Trophoblast cell (in vitro differentiated cells and primary cell): ENCODE measurements around the gene NCOA5.

Experiments
- DNase-seq, 2 donors: peaks; one replicate each; pipeline ENCODE4 v3.0.0-alpha.2; 2016
- H2AFZ ChIP-seq: 2 replicates; pipeline ENCODE4 v1.6.1; 2013; ENCODE audit warnings: low read length, moderate library complexity, mild to moderate bottlenecking; ENCODE audit not compliant: insufficient read depth, poor library complexity
- H2AK5ac ChIP-seq: 2 replicates; pipeline ENCODE4 v1.6.1; 2013; ENCODE audit warnings: mild to moderate bottlenecking, low read length
- H2BK120ac ChIP-seq: 2 replicates; pipeline ENCODE4 v1.6.1; 2013; ENCODE audit warnings: low read length, mild to moderate bottlenecking, moderate library complexity; ENCODE audit not compliant: insufficient read depth, poor library complexity
- H2BK12ac ChIP-seq: 2 replicates; pipeline ENCODE4 v1.6.1; 2013; ENCODE audit warnings: mild to moderate bottlenecking, low read length, moderate library complexity
- H2BK5ac ChIP-seq: 2 replicates; pipeline ENCODE4 v1.6.1; 2013; ENCODE audit warnings: low read length, low read depth, moderate library complexity, mild to moderate bottlenecking; ENCODE audit not compliant: poor library complexity
- H3K14ac ChIP-seq: 2 replicates; pipeline ENCODE4 v1.6.1; 2013; ENCODE audit warnings: mild to moderate bottlenecking, low read length
- H3K18ac ChIP-seq: 2 replicates; pipeline ENCODE4 v1.6.1; 2013; ENCODE audit warnings: mild to moderate bottlenecking, low read length
- H3K23ac ChIP-seq: 2 replicates; pipeline ENCODE4 v1.6.1; 2013; ENCODE audit warnings: low read length
- H3K27ac ChIP-seq: 2 replicates; pipeline ENCODE4 v1.5.1; 2013; ENCODE audit warnings: low read depth, mild to moderate bottlenecking, inconsistent platforms, low read length, moderate library complexity
- H3K27me3 ChIP-seq: 2 replicates; pipeline ENCODE4 v1.6.1; 2013; ENCODE audit warnings: inconsistent platforms, mild to moderate bottlenecking, low read length, moderate library complexity; ENCODE audit not compliant: insufficient read depth
- H3K36me3 ChIP-seq, 2 experiments: 1 replicate in 1 of 2; 2 replicates in 1 of 2; pipeline ENCODE4 v1.6.1; 2013; ENCODE audit warnings: low read length in 2 of 2, mild to moderate bottlenecking in 2 of 2, moderate library complexity in 1 of 2; ENCODE audit not compliant: insufficient read depth in 2 of 2, control insufficient read depth in 1 of 2
- H3K4ac ChIP-seq: 2 replicates; pipeline ENCODE4 v1.6.1; 2013; ENCODE audit warnings: low read depth, mild to moderate bottlenecking, low read length, moderate library complexity
- H3K4me1 ChIP-seq, 2 experiments: 1 replicate in 1 of 2; 2 replicates in 1 of 2; pipeline ENCODE4 v1.6.1; 2013; ENCODE audit warnings: low read length in 2 of 2, mild to moderate bottlenecking in 2 of 2, moderate library complexity in 1 of 2; ENCODE audit not compliant: insufficient read depth in 2 of 2, control insufficient read depth in 1 of 2
- H3K4me2 ChIP-seq: 2 replicates; pipeline ENCODE4 v1.6.1; 2013; ENCODE audit warnings: inconsistent platforms, mild to moderate bottlenecking, low read length, moderate library complexity
- H3K4me3 ChIP-seq: 2 replicates; pipeline ENCODE4 v1.5.1; 2013; ENCODE audit warnings: mild to moderate bottlenecking, low read depth, low read length, inconsistent platforms
- H3K79me1 ChIP-seq: one replicate; pipeline ENCODE4 v1.6.1; 2013; ENCODE audit warnings: low read length
- H3K79me2 ChIP-seq: 2 replicates; pipeline ENCODE4 v1.6.1; 2013; ENCODE audit warnings: low read length, mild to moderate bottlenecking; ENCODE audit not compliant: control insufficient read depth, insufficient read depth, poor library complexity
- H3K9ac ChIP-seq: 2 replicates; pipeline ENCODE4 v1.6.1; 2013; ENCODE audit warnings: mild to moderate bottlenecking, low read length
- H3K9me3 ChIP-seq: 2 replicates; pipeline ENCODE4 v1.6.1; 2013; ENCODE audit warnings: low read depth, mild to moderate bottlenecking, control low read depth, inconsistent platforms, low read length; ENCODE audit not compliant: insufficient read depth
- H4K12ac ChIP-seq: 2 replicates; pipeline ENCODE4 v1.6.1; 2013; ENCODE audit warnings: low read depth, mild to moderate bottlenecking, low read length, moderate library complexity
- H4K8ac ChIP-seq: 2 replicates; pipeline ENCODE4 v1.6.1; 2013; ENCODE audit warnings: low read depth, mild to moderate bottlenecking, low read length, moderate library complexity
- H4K91ac ChIP-seq: one replicate; pipeline ENCODE4 v1.6.1; 2013; ENCODE audit warnings: low read depth, mild to moderate bottlenecking, low read length, moderate library complexity
- WGBS: extraction: QIAGEN DNeasy Blood & Tissue Kit; methylation state at CpG from one replicate; pipeline ENCODE4 v1.1.7; 2013; ENCODE audit warnings: missing lambda C conversion rate; ENCODE audit not compliant: insufficient read length, insufficient coverage; ENCODE audit errors: extremely low coverage; 5-methylcytosine and 5-hydroxymethylcytosine counted together

The NCOA5 gene

DNA sequence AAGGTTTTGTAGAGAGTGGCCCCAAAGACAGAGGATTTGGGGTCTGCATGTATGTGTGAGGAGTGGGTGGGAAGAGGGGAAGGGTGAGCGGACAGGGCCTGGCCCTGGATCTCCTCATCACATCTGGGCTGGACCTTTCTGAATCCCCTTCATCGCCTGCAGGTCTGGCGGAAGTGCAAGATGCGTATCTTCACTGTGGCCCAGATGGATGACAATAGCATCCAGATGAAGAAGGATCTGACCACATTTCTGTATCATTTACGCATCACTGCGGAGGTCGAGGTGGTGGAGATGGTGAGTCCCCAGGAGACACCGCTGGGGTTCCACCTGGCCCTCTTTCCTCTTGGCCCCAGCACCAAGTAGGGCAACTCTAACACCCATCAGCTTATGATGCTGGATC lies 36.3 kb downstream of the NCOA5 start:
- H3K9me3 ChIP-seq: peaks cover 2% of the 10 kb centered on the region
- H2BK120ac ChIP-seq: no peak overlapping the region
- no peak overlapping the region for H3K4me2 ChIP-seq
- no peak for DNase-seq
- no peak overlapping the region for H2AK5ac ChIP-seq
- H3K4ac ChIP-seq: no peak overlapping the region
- no peak overlapping the region for H3K27ac ChIP-seq
- H3K9ac ChIP-seq: no peak overlapping the region
- no peak overlapping the region for H3K18ac ChIP-seq
- no peak overlapping the region for H3K23ac ChIP-seq
- H2AFZ ChIP-seq: no peak overlapping the region
- H3K4me3 ChIP-seq: no peak overlapping the region
- no peak overlapping the region for H4K12ac ChIP-seq
- H2BK5ac ChIP-seq: no peak overlapping the region
- peaks cover 1 to 11% of the 10 kb centered on the region in 2 experiments for H3K4me1 ChIP-seq
- WGBS: no CpG with 5 or more reads among the region's 8 CpGs
- H3K27me3 ChIP-seq: peaks cover 16% of the 10 kb centered on the region
- H3K79me2 ChIP-seq: no peaks in the 10 kb centered on the region
- H3K36me3 ChIP-seq: no peaks in the 10 kb centered on the region
- H4K8ac ChIP-seq: no peak overlapping the region
- H2BK12ac ChIP-seq: no peak overlapping the region
- no peaks in the 10 kb centered on the region for H3K79me1 ChIP-seq
- H3K14ac ChIP-seq: no peak overlapping the region
- H4K91ac ChIP-seq: no peak overlapping the region

DNA sequence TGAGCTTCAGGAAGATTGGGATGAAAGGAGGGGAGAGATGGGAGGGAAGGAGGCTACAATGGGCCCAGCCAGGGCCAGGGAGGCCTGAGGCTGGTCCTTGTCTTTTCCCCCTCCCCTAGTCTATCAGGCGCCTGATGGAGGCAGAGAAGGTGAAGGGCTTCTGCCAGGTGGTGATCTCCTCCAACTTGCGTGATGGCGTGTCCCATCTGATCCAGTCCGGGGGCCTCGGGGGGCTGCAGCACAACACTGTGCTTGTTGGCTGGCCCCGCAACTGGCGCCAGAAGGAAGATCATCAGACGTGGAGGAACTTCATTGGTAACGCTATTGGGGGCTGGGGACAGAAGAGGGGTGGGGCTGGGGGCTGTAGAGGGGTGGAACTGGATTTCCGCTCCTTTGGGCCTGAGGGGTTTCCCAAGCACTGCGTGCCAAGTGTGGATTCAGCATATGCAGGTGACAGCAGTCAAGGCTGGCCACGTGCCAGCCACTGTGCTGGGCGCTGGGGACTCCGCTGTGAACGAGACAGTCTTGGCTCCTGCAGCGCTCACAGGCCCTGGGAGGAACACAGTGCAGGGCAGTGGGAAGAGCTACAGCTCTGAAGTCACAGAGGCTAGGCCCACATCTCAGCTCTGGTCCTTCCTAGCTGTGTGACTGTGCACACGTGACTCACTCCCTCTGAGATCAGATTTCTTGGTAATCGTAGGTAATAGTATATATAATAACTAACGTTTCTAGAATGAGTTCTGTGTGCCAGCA lies 38.0 kb downstream of the NCOA5 start:
- H3K27ac ChIP-seq: no peak overlapping the region
- H3K14ac ChIP-seq: no peak overlapping the region
- no CpG with 5 or more reads among the region's 19 CpGs for WGBS
- H3K9ac ChIP-seq: no peak overlapping the region
- no peak overlapping the region for H3K18ac ChIP-seq
- H3K4me1 ChIP-seq: no peaks in the 10 kb centered on the region
- H3K4me3 ChIP-seq: no peak overlapping the region
- H4K8ac ChIP-seq: no peak overlapping the region
- H2BK120ac ChIP-seq: no peak overlapping the region
- no peaks in the 10 kb centered on the region for H3K36me3 ChIP-seq
- H2BK5ac ChIP-seq: no peak overlapping the region
- no peak overlapping the region for H3K23ac ChIP-seq
- no peak overlapping the region for H2AFZ ChIP-seq
- H4K12ac ChIP-seq: no peak overlapping the region
- peaks cover 2% of the 10 kb centered on the region for H3K9me3 ChIP-seq
- H3K4me2 ChIP-seq: no peak overlapping the region
- no peak overlapping the region for H2BK12ac ChIP-seq
- DNase-seq: no peak
- no peak overlapping the region for H4K91ac ChIP-seq
- H3K27me3 ChIP-seq: peaks cover 4% of the 10 kb centered on the region
- no peaks in the 10 kb centered on the region for H3K79me2 ChIP-seq
- H2AK5ac ChIP-seq: no peak overlapping the region
- H3K79me1 ChIP-seq: no peaks in the 10 kb centered on the region
- no peak overlapping the region for H3K4ac ChIP-seq

GRCh38 chr20:46050885-46051284 lies 38.9 kb downstream of the NCOA5 start:
- Histone ChIP-seq H3K27me3 (no peaks in the 10 kb centered on the region), H3K18ac (no peak overlapping the region), H3K27ac (no peak overlapping the region)

DNA sequence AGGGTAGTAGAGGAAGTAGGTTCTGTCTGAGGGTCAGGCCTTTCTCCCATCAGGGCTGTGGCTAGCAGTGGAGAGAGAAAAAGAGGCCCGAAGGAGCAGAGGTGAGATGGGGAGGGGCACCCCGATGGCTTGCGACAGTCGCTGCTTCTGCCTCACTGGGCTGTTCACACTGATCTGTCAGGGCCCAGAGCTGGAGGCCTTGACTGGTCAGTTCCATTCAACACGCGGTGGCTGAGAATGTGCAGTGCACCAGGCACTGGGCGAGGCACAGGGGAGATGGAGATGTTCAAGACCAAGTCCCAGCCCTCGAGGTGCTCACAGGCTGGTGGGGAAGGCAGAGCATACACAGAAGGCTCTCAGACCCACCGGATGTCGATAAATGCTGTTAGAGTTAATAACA lies 39.3 kb downstream of the NCOA5 start:
- no peak for DNase-seq

More at GRCh38 chr20:46050885-46051284, 38.9 kb downstream of the NCOA5 start:
- no peak overlapping the region for H2AK5ac ChIP-seq
- H3K4me1 ChIP-seq: no peaks in the 10 kb centered on the region
- no peak overlapping the region for H4K12ac ChIP-seq
- H2BK5ac ChIP-seq: no peak overlapping the region
- no peaks in the 10 kb centered on the region for H3K9me3 ChIP-seq
- H3K4me3 ChIP-seq: no peak overlapping the region
- no peak overlapping the region for H2BK12ac ChIP-seq
- no peak overlapping the region for H3K23ac ChIP-seq
- no peaks in the 10 kb centered on the region for H3K36me3 ChIP-seq
- no peak overlapping the region for H3K4me2 ChIP-seq
- H3K79me1 ChIP-seq: no peaks in the 10 kb centered on the region
- H3K4ac ChIP-seq: no peak overlapping the region
- no peak overlapping the region for H2BK120ac ChIP-seq
- no peak for DNase-seq
- no peaks in the 10 kb centered on the region for H3K79me2 ChIP-seq
- no peak overlapping the region for H4K91ac ChIP-seq
- H2AFZ ChIP-seq: no peak overlapping the region
- no peak overlapping the region for H3K9ac ChIP-seq
- no peak overlapping the region for H3K14ac ChIP-seq
- no peak overlapping the region for H4K8ac ChIP-seq

More for the DNA sequence above, 39.3 kb downstream of the NCOA5 start:
- Histone ChIP-seq H3K4ac (no peak overlapping the region), H3K27ac (no peak overlapping the region), H4K12ac (no peak overlapping the region), H2AK5ac (no peak overlapping the region), H3K14ac (no peak overlapping the region), H2BK120ac (no peak overlapping the region), H3K4me3 (no peak overlapping the region), H3K18ac (no peak overlapping the region), H3K4me2 (no peak overlapping the region), H3K79me1 (no peaks in the 10 kb centered on the region), H3K27me3 (no peaks in the 10 kb centered on the region), H3K4me1 (no peaks in the 10 kb centered on the region), H3K9ac (no peak overlapping the region), H2BK5ac (no peak overlapping the region), H3K36me3 (no peaks in the 10 kb centered on the region), H4K91ac (no peak overlapping the region), H2BK12ac (no peak overlapping the region), H2AFZ (no peak overlapping the region), H3K9me3 (no peaks in the 10 kb centered on the region), H3K23ac (no peak overlapping the region), H4K8ac (no peak overlapping the region), H3K79me2 (no peaks in the 10 kb centered on the region)
- no CpG with 5 or more reads among the region's 10 CpGs for WGBS
